ENCODE results near the gene COMMD7. TPM values are rescaled to one million over a fixed set of nuclear protein-coding genes. Genes with fewer than 3 reads are reported as not detected.

The COMMD7 gene
- total RNA-seq, 4 donors from 2014 or later: 9.8 to 22.5 (median 10.2) TPM

DNA sequence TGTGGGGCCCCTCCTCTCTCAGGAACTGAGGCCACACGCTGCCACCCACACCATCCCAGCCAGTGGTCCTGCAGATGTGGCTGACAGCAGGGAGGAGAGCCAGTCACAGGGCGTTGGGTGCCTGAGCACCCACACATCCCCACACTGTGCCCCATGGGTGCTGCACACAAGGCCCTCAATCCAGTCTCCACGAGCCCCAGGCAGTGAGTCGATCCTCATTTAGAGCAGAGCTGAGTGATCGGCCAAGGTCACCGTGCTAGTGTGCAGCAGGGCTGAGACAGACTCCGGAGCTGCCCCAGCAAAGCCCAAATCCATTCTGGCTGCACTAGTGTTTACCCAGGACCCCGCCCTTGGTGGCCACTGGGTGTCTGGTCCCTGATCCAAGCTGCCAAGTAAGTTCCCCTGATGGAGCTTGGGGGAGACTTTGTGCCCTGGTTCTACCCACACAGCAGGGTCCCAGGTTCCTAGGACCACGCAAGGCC, 78.5 kb downstream of the COMMD7 start:
- no peak for DNase-seq
- intact Hi-C loops (cut with DNase I): no loop called here
- H3K9me3 ChIP-seq: no peaks in the 10 kb centered on the region
- TF ChIP-seq, protein P1, sequence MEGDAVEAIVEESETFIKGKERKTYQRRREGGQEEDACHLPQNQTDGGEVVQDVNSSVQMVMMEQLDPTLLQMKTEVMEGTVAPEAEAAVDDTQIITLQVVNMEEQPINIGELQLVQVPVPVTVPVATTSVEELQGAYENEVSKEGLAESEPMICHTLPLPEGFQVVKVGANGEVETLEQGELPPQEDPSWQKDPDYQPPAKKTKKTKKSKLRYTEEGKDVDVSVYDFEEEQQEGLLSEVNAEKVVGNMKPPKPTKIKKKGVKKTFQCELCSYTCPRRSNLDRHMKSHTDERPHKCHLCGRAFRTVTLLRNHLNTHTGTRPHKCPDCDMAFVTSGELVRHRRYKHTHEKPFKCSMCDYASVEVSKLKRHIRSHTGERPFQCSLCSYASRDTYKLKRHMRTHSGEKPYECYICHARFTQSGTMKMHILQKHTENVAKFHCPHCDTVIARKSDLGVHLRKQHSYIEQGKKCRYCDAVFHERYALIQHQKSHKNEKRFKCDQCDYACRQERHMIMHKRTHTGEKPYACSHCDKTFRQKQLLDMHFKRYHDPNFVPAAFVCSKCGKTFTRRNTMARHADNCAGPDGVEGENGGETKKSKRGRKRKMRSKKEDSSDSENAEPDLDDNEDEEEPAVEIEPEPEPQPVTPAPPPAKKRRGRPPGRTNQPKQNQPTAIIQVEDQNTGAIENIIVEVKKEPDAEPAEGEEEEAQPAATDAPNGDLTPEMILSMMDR (IDR thresholded peaks at IDR 0.05): no peak
- no peak for TF ChIP-seq POLR2A (IDR thresholded peaks at IDR 0.05)
- no peak overlapping the region for H3K4me3 ChIP-seq
- peaks cover 0 to 8% (median 0%) of the 10 kb centered on the region in 4 donors for H3K27me3 ChIP-seq
- H3K36me3 ChIP-seq: no peaks in the 10 kb centered on the region
- peaks cover 0 to 14% (median 4%) of the 10 kb centered on the region in 3 donors for H3K4me1 ChIP-seq
- WGBS, 2 donors: 53 to 80% methylated on average over 1 to 3 of the region's 9 CpGs
- H3K27ac ChIP-seq: no peak overlapping the region

DNA sequence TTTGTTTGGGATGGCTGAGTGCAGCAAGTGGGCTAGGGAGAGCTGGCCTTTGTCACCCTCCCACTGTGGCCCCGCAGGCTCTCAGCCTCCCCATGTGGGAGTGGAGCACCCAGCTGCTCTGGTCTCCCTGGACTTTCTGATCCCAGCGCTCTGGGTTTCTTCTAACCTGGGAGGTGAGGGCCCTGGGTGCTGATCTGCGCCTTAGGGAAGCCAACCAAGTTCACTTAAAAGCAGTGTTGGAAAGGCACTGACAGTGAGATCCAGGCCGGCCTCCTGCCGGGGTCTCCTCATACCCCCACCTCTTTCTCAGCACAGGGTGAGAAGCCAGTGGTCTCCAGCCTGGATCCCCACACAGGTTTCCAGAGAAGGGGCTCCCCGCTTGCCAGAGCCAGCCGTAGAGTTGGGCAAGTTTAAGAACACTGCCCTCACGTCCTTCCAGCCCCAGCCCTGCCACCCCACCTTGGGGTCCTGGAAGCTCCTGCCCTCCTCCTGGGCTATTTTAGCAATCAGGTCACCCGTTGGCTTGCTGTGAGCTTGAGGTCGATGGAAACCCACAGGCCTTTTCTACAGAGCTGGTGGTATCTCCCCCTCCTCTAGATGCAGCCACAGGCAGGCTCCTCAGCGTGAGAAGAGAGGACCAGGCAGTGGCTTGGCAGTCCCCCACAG, 79.1 kb downstream of the COMMD7 start:
- Histone ChIP-seq H3K9me3 (no peaks in the 10 kb centered on the region), H3K36me3 (no peaks in the 10 kb centered on the region), H3K27ac (no peak overlapping the region), H3K4me1 (peaks cover 0 to 14% (median 4%) of the 10 kb centered on the region in 3 donors), H3K27me3 (peaks cover 0 to 8% (median 0%) of the 10 kb centered on the region in 4 donors), H3K4me3 (no peak overlapping the region)
- intact Hi-C loops (cut with DNase I): no loop called here
- no peak for DNase-seq
- TF ChIP-seq, protein P1 (IDR thresholded peaks at IDR 0.05): no peak
- no peak for TF ChIP-seq POLR2A (IDR thresholded peaks at IDR 0.05)
- 86 to 100% methylated on average over 3 to 4 of the region's 11 CpGs for whole genome bisulfite sequencing, 2 donors

DNA sequence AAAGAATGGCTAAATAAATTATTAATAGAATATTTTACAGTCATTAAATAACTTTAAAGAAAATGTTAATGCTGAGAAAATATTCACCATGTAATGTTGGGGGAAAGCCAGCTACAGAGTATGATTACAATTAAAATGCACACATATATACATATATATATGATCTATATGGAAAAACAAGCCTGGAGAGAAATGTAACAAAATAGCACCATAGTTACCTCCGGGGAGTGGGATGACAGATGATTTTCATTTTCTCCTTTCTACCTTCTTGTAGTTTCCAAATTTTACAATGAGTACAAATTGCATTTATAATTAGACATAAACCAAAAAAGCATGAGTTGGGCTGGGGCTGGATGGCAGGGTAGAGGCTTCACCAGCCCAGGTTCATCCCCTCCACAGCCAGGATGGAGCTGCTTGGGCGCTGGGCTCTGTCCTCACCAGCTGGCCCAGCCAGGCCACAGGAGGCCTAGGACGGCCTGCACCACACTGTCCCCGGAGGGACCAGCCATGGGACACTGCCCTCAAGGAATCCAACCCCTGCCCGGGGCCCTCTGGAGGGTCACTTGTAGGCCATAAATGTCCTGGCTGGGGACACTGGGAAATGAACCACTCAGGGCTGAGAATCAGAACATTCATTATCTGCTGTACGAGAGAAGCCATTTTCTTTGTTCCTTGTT, 79.8 kb downstream of the COMMD7 start:
- Histone ChIP-seq H3K27ac (no peak overlapping the region), H3K4me3 (no peak overlapping the region), H3K36me3 (no peaks in the 10 kb centered on the region), H3K27me3 (peaks cover 0 to 8% (median 0%) of the 10 kb centered on the region in 4 donors), H3K4me1 (peaks cover 0 to 14% (median 4%) of the 10 kb centered on the region in 3 donors), H3K9me3 (no peaks in the 10 kb centered on the region)
- no peak for TF ChIP-seq POLR2A (IDR thresholded peaks at IDR 0.05)
- TF ChIP-seq, protein P1 (IDR thresholded peaks at IDR 0.05): no peak
- no peak for DNase-seq
- intact Hi-C loops (cut with DNase I): no loop called here
- 82 to 87% methylated on average over 3 to 4 of the region's 6 CpGs for WGBS, 2 donors

DNA sequence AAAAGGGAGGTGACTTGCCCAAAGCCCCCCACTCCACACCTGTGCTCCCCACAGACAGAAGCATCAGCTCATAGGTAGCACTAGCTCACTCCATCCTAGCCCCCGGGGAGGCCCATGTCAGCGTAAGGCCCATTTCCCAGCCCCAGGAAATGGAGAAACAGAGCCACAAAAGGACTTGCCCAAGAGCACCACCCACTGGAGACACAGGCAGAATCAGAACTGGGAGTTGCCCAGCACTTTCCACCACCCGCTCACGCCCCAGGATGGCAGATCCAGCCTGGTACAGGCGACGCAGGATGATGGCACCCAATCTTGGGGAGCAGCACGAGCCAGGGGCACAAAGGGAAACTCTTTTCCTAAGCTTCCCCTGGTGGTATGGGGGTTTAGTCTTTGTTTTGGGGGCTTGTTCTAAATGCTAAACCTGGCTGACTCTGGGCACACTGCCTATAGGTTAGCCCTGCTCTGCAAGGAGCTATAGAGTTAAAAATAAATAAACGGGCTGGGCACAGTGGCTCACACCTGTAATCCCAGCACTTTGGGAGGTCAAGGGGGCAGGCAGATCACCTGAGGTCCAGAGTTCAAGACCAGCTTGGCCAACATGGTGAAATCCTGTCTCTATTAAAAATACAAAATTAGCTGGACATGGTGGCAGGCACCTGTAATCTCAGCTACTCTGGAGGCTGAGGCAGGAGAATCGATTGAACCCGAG, 81.3 kb downstream of the COMMD7 start:
- no peak for TF ChIP-seq POLR2A (IDR thresholded peaks at IDR 0.05)
- TF ChIP-seq, protein P1 (IDR thresholded peaks at IDR 0.05): no peak
- Histone ChIP-seq H3K27me3 (peaks cover 0 to 5% (median 0%) of the 10 kb centered on the region in 4 donors), H3K9me3 (no peaks in the 10 kb centered on the region), H3K4me1 (peaks cover 0 to 14% (median 4%) of the 10 kb centered on the region in 3 donors), H3K36me3 (no peaks in the 10 kb centered on the region), H3K27ac (no peak overlapping the region), H3K4me3 (no peak overlapping the region)
- WGBS, 2 donors: 81 to 92% methylated on average over 3 to 5 of the region's 10 CpGs
- DNase-seq: no peak
- intact Hi-C loops (cut with DNase I): no loop called here

All from esophagus squamous epithelium (tissue), 5 donors.